DMS79 (cell line): Measurements from ENCODE around the gene FGF12.

Experiments
- DNase-seq: peaks from one replicate; lab custom pipeline; 2025; lab: John Stamatoyannopoulos, UW

The FGF12 gene

GRCh38 chr3:192186045-192186444 lies 541.3 kb downstream of the FGF12 start:
- no peak for DNase-seq

- DNase-seq = no peak
Measured at GRCh38 chr3:192183109-192183508, 544.2 kb downstream of the FGF12 start.

GRCh38 chr3:192181151-192181550 lies 546.2 kb downstream of the FGF12 start:
- DNase-seq = no peak

- DNase-seq = no peak
Measured at GRCh38 chr3:192177383-192177782, 550.0 kb downstream of the FGF12 start.

GRCh38 chr3:192174283-192174682 lies 553.1 kb downstream of the FGF12 start:
- no peak for DNase-seq

- DNase-seq = no peak
Measured at GRCh38 chr3:192171213-192171612, 556.1 kb downstream of the FGF12 start.

- DNase-seq = no peak
Measured at GRCh38 chr3:192170659-192171058, 556.7 kb downstream of the FGF12 start.

- no peak for DNase-seq
Measured at GRCh38 chr3:192170031-192170430, 557.3 kb downstream of the FGF12 start.

- no peak for DNase-seq
Measured at GRCh38 chr3:192169332-192169915, 557.9 kb downstream of the FGF12 start.

- DNase-seq = no peak
Measured at GRCh38 chr3:192168202-192168601, 559.1 kb downstream of the FGF12 start.

- no peak for DNase-seq
Measured at GRCh38 chr3:192165552-192165951, 561.8 kb downstream of the FGF12 start.

GRCh38 chr3:192161661-192162060 lies 565.7 kb downstream of the FGF12 start:
- no peak for DNase-seq

GRCh38 chr3:192156382-192156781 lies 571.0 kb downstream of the FGF12 start:
- no peak for DNase-seq

GRCh38 chr3:192155194-192155593 lies 572.1 kb downstream of the FGF12 start:
- no peak for DNase-seq

- DNase-seq = no peak
Measured at GRCh38 chr3:192133271-192133670, 594.1 kb downstream of the FGF12 start.

- DNase-seq = no peak
Measured at GRCh38 chr3:192130534-192131132, 596.7 kb downstream of the FGF12 start.

- no peak for DNase-seq
Measured at GRCh38 chr3:192129586-192129985, 597.8 kb downstream of the FGF12 start.

- DNase-seq = no peak
Measured at GRCh38 chr3:192128922-192129321, 598.4 kb downstream of the FGF12 start.

- no peak for DNase-seq
Measured at GRCh38 chr3:192128060-192128459, 599.3 kb downstream of the FGF12 start.

- no peak for DNase-seq
Measured at GRCh38 chr3:192122832-192123594, 604.3 kb downstream of the FGF12 start.

GRCh38 chr3:192121923-192122322 lies 605.4 kb downstream of the FGF12 start:
- no peak for DNase-seq

GRCh38 chr3:192108820-192109219 lies 618.5 kb downstream of the FGF12 start:
- no peak for DNase-seq

GRCh38 chr3:192106543-192106942 lies 620.8 kb downstream of the FGF12 start:
- no peak for DNase-seq
